ENCODE results near the gene SPATA17.

DNA sequence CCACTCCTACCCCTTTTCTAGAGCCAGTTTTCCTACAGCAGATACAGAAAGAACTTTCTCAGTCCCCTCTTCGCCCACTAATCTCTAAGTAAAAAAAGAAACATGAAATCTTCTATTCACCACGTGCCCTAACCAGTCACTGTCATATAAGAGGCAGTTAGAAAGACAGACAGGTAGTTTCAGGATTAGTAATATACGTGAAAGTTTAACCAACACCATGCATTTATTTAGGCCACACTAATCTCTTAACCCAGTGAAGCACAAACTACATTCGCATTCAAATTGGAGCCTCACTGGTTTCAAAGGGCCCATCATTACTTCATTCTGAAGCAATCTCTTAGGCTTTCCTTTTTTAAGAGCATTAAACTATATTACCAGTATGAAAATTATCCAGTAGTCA, 10.3 kb upstream of the SPATA17 start:
- TF ChIP-seq CTCF (conservative IDR thresholded peaks at IDR 0.05; ENCODE audit: low read depth in 2 of 2) (no peak), EZH2 (IDR thresholded peaks at IDR 0.05; ENCODE audit: low read depth, unreplicated experiment) (no peak), CREB1 (CRISPR knock-in tag; IDR thresholded peaks at IDR 0.05; ENCODE audit: low read depth) (no peak), EZH2phosphoT487 (IDR thresholded peaks at IDR 0.05; ENCODE audit: unreplicated experiment) (no peak), POLR2AphosphoS5 (IDR thresholded peaks at IDR 0.05; ENCODE audit: low read depth) (no peak), STAT1 (IDR thresholded peaks at IDR 0.05; ENCODE audit: unreplicated experiment) (no peak), JUNB (IDR thresholded peaks at IDR 0.05; ENCODE audit: unreplicated experiment) (no peak), ZNF114 (CRISPR knock-in tag; IDR thresholded peaks at IDR 0.05) (no peak)
- TF ChIP-seq, protein P1, sequence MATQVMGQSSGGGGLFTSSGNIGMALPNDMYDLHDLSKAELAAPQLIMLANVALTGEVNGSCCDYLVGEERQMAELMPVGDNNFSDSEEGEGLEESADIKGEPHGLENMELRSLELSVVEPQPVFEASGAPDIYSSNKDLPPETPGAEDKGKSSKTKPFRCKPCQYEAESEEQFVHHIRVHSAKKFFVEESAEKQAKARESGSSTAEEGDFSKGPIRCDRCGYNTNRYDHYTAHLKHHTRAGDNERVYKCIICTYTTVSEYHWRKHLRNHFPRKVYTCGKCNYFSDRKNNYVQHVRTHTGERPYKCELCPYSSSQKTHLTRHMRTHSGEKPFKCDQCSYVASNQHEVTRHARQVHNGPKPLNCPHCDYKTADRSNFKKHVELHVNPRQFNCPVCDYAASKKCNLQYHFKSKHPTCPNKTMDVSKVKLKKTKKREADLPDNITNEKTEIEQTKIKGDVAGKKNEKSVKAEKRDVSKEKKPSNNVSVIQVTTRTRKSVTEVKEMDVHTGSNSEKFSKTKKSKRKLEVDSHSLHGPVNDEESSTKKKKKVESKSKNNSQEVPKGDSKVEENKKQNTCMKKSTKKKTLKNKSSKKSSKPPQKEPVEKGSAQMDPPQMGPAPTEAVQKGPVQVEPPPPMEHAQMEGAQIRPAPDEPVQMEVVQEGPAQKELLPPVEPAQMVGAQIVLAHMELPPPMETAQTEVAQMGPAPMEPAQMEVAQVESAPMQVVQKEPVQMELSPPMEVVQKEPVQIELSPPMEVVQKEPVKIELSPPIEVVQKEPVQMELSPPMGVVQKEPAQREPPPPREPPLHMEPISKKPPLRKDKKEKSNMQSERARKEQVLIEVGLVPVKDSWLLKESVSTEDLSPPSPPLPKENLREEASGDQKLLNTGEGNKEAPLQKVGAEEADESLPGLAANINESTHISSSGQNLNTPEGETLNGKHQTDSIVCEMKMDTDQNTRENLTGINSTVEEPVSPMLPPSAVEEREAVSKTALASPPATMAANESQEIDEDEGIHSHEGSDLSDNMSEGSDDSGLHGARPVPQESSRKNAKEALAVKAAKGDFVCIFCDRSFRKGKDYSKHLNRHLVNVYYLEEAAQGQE (IDR thresholded peaks at IDR 0.05; ENCODE audit: unreplicated experiment), result no peak
- TF ChIP-seq, protein P2, sequence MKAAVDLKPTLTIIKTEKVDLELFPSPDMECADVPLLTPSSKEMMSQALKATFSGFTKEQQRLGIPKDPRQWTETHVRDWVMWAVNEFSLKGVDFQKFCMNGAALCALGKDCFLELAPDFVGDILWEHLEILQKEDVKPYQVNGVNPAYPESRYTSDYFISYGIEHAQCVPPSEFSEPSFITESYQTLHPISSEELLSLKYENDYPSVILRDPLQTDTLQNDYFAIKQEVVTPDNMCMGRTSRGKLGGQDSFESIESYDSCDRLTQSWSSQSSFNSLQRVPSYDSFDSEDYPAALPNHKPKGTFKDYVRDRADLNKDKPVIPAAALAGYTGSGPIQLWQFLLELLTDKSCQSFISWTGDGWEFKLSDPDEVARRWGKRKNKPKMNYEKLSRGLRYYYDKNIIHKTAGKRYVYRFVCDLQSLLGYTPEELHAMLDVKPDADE (IDR thresholded peaks at IDR 0.05), result no peak
